Activated naive CD4-positive, alpha-beta T cell treated with anti-CD3 and anti-CD28 coated beads, Interleukin-2, amount 10 ng/mL, durations not matched to agents 7 days and 5 days (primary cell): ENCODE data around the gene CCDC71L.

Experiments used
- CTCF ChIA-PET: fragments of 350-600 bp; sonication (Branson Sonifier 250); formaldehyde crosslinking; loops from one replicate; lab custom pipeline; 2021; ENCODE audit warnings: antibody characterized with exemption; lab: Charles Lee
- DNase-seq: peaks from one replicate; pipeline ENCODE4 v3.0.0-alpha.2; 2020
- H3K27ac Mint-ChIP-seq: one replicate; pipeline ENCODE4 v1.8.0; 2021; ENCODE audit warnings: mild to moderate bottlenecking, moderate library complexity, mixed read lengths
- H3K27me3 Mint-ChIP-seq: one replicate; pipeline ENCODE4 v1.8.0; 2021; ENCODE audit warnings: mild to moderate bottlenecking, mixed read lengths
- H3K36me3 Mint-ChIP-seq: one replicate; pipeline ENCODE4 v1.8.0; 2021; ENCODE audit warnings: mixed read lengths
- H3K4me1 Mint-ChIP-seq: one replicate; pipeline ENCODE4 v1.8.0; 2021; ENCODE audit warnings: mixed read lengths
- H3K4me3 Mint-ChIP-seq: one replicate; pipeline ENCODE4 v1.8.0; 2021; ENCODE audit warnings: mild to moderate bottlenecking, moderate library complexity, mixed read lengths
- H3K9me3 Mint-ChIP-seq: one replicate; pipeline ENCODE4 v1.8.0; 2021; ENCODE audit warnings: mixed read lengths

The CCDC71L gene

GRCh38 chr7:106625678-106626301, 35.2 kb downstream of the CCDC71L start:
- CTCF ChIA-PET = no interaction called here
- H3K36me3 Mint-ChIP-seq = no peaks in the 10 kb centered on the region

GRCh38 chr7:106623853-106624252, 37.1 kb downstream of the CCDC71L start:
- CTCF ChIA-PET = interaction anchor here (0.8 kb wide), 1 partner anchor 113 kb away, joined by 3 read pairs; no protein-coding TSS in a partner anchor
- peaks cover 3% of the 10 kb centered on the region for H3K4me1 Mint-ChIP-seq
- DNase-seq = no peak

More at GRCh38 chr7:106625678-106626301, 35.2 kb downstream of the CCDC71L start:
- Mint-ChIP-seq H3K27ac (no peak overlapping the region), H3K4me1 (peaks cover 3% of the 10 kb centered on the region), H3K9me3 (no peaks in the 10 kb centered on the region), H3K4me3 (no peak overlapping the region), H3K27me3 (peaks cover 4% of the 10 kb centered on the region)
- no peak for DNase-seq

GRCh38 chr7:106623315-106623660, 37.7 kb downstream of the CCDC71L start:
- no peak overlapping the region for H3K4me3 Mint-ChIP-seq
- H3K27ac Mint-ChIP-seq = no peak overlapping the region
- H3K36me3 Mint-ChIP-seq = no peaks in the 10 kb centered on the region
- DNase-seq = no peak
- CTCF ChIA-PET = no interaction called here
- peaks cover 4% of the 10 kb centered on the region for H3K27me3 Mint-ChIP-seq
- H3K4me1 Mint-ChIP-seq = peaks cover 3% of the 10 kb centered on the region
- no peaks in the 10 kb centered on the region for H3K9me3 Mint-ChIP-seq

More at GRCh38 chr7:106623853-106624252, 37.1 kb downstream of the CCDC71L start:
- Mint-ChIP-seq H3K9me3 (no peaks in the 10 kb centered on the region), H3K4me3 (no peak overlapping the region), H3K36me3 (no peaks in the 10 kb centered on the region), H3K27ac (no peak overlapping the region), H3K27me3 (peaks cover 4% of the 10 kb centered on the region)

- no peak overlapping the region for H3K27ac Mint-ChIP-seq
- H3K36me3 Mint-ChIP-seq = no peaks in the 10 kb centered on the region
- H3K4me3 Mint-ChIP-seq = no peak overlapping the region
- CTCF ChIA-PET = no interaction called here
- peaks cover 3% of the 10 kb centered on the region for H3K4me1 Mint-ChIP-seq
- H3K27me3 Mint-ChIP-seq = peaks cover 4% of the 10 kb centered on the region
- H3K9me3 Mint-ChIP-seq = no peaks in the 10 kb centered on the region
- DNase-seq = no peak
Measured at GRCh38 chr7:106622654-106623314, 38.2 kb downstream of the CCDC71L start.

GRCh38 chr7:106621393-106622132, 39.4 kb downstream of the CCDC71L start:
- peaks cover under 1% of the 10 kb centered on the region for H3K27me3 Mint-ChIP-seq
- peaks cover 3% of the 10 kb centered on the region for H3K4me1 Mint-ChIP-seq
- H3K27ac Mint-ChIP-seq = no peak overlapping the region
- H3K9me3 Mint-ChIP-seq = no peaks in the 10 kb centered on the region
- H3K36me3 Mint-ChIP-seq = no peaks in the 10 kb centered on the region
- DNase-seq = no peak
- CTCF ChIA-PET = interaction anchor here (0.8 kb wide), 1 partner anchor 39 kb away, joined by 3 read pairs; no protein-coding TSS in a partner anchor
- H3K4me3 Mint-ChIP-seq = no peak overlapping the region

- CTCF ChIA-PET = no interaction called here
- Mint-ChIP-seq H3K4me1 (no peaks in the 10 kb centered on the region), H3K27me3 (peaks cover 5% of the 10 kb centered on the region), H3K9me3 (no peaks in the 10 kb centered on the region), H3K4me3 (no peak overlapping the region), H3K27ac (no peak overlapping the region), H3K36me3 (no peaks in the 10 kb centered on the region)
- DNase-seq = no peak
Measured at GRCh38 chr7:106620676-106621075, 40.3 kb downstream of the CCDC71L start.

GRCh38 chr7:106620034-106620433, 40.9 kb downstream of the CCDC71L start:
- Mint-ChIP-seq H3K27ac (no peak overlapping the region), H3K36me3 (no peaks in the 10 kb centered on the region)
- CTCF ChIA-PET = interaction anchor here (0.6 kb wide), 1 partner anchor 171 kb away, joined by 3 read pairs; no protein-coding TSS in a partner anchor

GRCh38 chr7:106619213-106619612, 41.7 kb downstream of the CCDC71L start:
- no peak overlapping the region for H3K27ac Mint-ChIP-seq
- no peak for DNase-seq
- no peaks in the 10 kb centered on the region for H3K36me3 Mint-ChIP-seq
- H3K27me3 Mint-ChIP-seq = peaks cover 5% of the 10 kb centered on the region
- H3K9me3 Mint-ChIP-seq = no peaks in the 10 kb centered on the region
- CTCF ChIA-PET = no interaction called here
- no peak overlapping the region for H3K4me3 Mint-ChIP-seq
- no peaks in the 10 kb centered on the region for H3K4me1 Mint-ChIP-seq

More at GRCh38 chr7:106620034-106620433, 40.9 kb downstream of the CCDC71L start:
- no peak for DNase-seq
- Mint-ChIP-seq H3K4me3 (no peak overlapping the region), H3K27me3 (peaks cover 5% of the 10 kb centered on the region), H3K4me1 (no peaks in the 10 kb centered on the region), H3K9me3 (no peaks in the 10 kb centered on the region)

- H3K36me3 Mint-ChIP-seq = no peaks in the 10 kb centered on the region
- H3K4me3 Mint-ChIP-seq = no peak overlapping the region
- H3K9me3 Mint-ChIP-seq = no peaks in the 10 kb centered on the region
- peaks cover 5% of the 10 kb centered on the region for H3K27me3 Mint-ChIP-seq
- no peak overlapping the region for H3K27ac Mint-ChIP-seq
- no peak for DNase-seq
- H3K4me1 Mint-ChIP-seq = no peaks in the 10 kb centered on the region
- CTCF ChIA-PET = no interaction called here
Measured at GRCh38 chr7:106618480-106618879, 42.5 kb downstream of the CCDC71L start.

GRCh38 chr7:106617860-106618259, 43.1 kb downstream of the CCDC71L start:
- Mint-ChIP-seq H3K27me3 (peaks cover 5% of the 10 kb centered on the region), H3K4me3 (no peak overlapping the region), H3K9me3 (no peaks in the 10 kb centered on the region), H3K27ac (no peak overlapping the region), H3K4me1 (no peaks in the 10 kb centered on the region), H3K36me3 (no peaks in the 10 kb centered on the region)
- DNase-seq = no peak
- CTCF ChIA-PET = no interaction called here

GRCh38 chr7:106616708-106617051, 44.3 kb downstream of the CCDC71L start:
- H3K27me3 Mint-ChIP-seq = peaks cover 5% of the 10 kb centered on the region
- H3K4me3 Mint-ChIP-seq = no peak overlapping the region
- H3K36me3 Mint-ChIP-seq = no peaks in the 10 kb centered on the region
- no peak for DNase-seq
- no peaks in the 10 kb centered on the region for H3K9me3 Mint-ChIP-seq
- H3K27ac Mint-ChIP-seq = no peak overlapping the region
- no peaks in the 10 kb centered on the region for H3K4me1 Mint-ChIP-seq
- CTCF ChIA-PET = no interaction called here

GRCh38 chr7:106615808-106616707, 44.9 kb downstream of the CCDC71L start:
- Mint-ChIP-seq H3K27ac (no peak overlapping the region), H3K27me3 (peaks cover 5% of the 10 kb centered on the region), H3K4me3 (no peak overlapping the region), H3K9me3 (no peaks in the 10 kb centered on the region), H3K36me3 (no peaks in the 10 kb centered on the region), H3K4me1 (no peaks in the 10 kb centered on the region)
- no peak for DNase-seq
- CTCF ChIA-PET = no interaction called here

- Mint-ChIP-seq H3K27me3 (peaks cover 5% of the 10 kb centered on the region), H3K9me3 (no peaks in the 10 kb centered on the region), H3K36me3 (no peaks in the 10 kb centered on the region), H3K27ac (no peak overlapping the region), H3K4me1 (no peaks in the 10 kb centered on the region), H3K4me3 (no peak overlapping the region)
- no peak for DNase-seq
- CTCF ChIA-PET = no interaction called here
Measured at GRCh38 chr7:106614751-106615150, 46.2 kb downstream of the CCDC71L start.
